Measurements from ENCODE around the gene CCR4.

DNA sequence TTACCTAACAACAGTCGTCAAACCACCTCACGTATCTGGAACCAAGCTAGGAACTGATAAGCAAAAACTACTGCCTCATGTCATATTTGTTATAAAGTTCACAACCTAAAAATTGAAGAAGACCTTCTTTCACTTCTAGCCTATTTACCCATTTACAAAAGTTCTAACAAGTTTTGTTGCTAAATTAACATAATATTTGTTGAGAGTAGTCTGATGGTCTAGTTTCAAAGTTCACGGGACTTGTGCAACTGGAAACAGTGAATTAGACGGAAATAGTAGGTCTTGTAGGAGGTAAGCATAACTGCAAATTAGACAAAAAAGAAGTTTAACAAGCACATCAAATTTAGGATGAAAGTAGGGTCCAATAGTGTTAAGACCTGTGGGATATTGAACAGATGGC, 51.9 kb downstream of the CCR4 start:
- no peak for TF ChIP-seq CTCF (IDR thresholded peaks at IDR 0.05)
- TF ChIP-seq POLR2A (IDR thresholded peaks at IDR 0.05): no peak
- no peak for TF ChIP-seq POLR2AphosphoS5 (IDR thresholded peaks at IDR 0.05)

Measured in sigmoid colon (tissue), 4 donors.